SK-N-MC (cell line): ENCODE data around the gene RNU1-3.
"Not testable (repeated sequence)": the region's sequence is repeated elsewhere in the genome, so short reads cannot be mapped to it uniquely, and the experiment has no call there.

Experiments used
- EZH2 ChIP-seq: fragments of 200-600 bp; sonication (generic); IDR thresholded peaks from one replicate; pipeline ENCODE4 v1.6.1; 2017; ENCODE audit warnings: antibody characterized with exemption
- POLR2AphosphoS5 ChIP-seq: IDR thresholded peaks from 2 replicates; pipeline ENCODE4 v1.6.1; 2012; ENCODE audit warnings: mild to moderate bottlenecking, low read depth, low read length, borderline replicate concordance

- not testable (repeated sequence) for TF ChIP-seq EZH2, POLR2AphosphoS5
These were observed 36.9 kb upstream of the RNU1-3 start for GRCh38 chr1:16703602-16704001.
